HepG2 (cell line): ENCODE results near the gene SLIT3. TPM values are rescaled to one million over a fixed set of nuclear protein-coding genes. Genes with fewer than 3 reads are reported as not detected.

Experiments used
- ATAC-seq: fragments of 200-7000 bp; cut with Tn5 transposase; 3 replicates; pipeline ENCODE4 v1.9.1; 2020; ENCODE audit warnings: mild to moderate bottlenecking, moderate library complexity
- BruUV-seq: library from RNA; stranded (reverse); fragments of 400-500 nt; replicated peaks from 2 replicates; lab custom pipeline; 2021; lab: Mats Ljungman, UMichigan
- CTCF ChIA-PET: fragments of 300-600 bp; formaldehyde crosslinking; extraction: SDS; loops from one replicate; lab custom pipeline; 2021; ENCODE audit warnings: low total read pairs, inconsistent platforms, low intra/inter-chr PET ratio; lab: Yijun Ruan, JAX
- POLR2A ChIA-PET: fragments of 350-600 bp; sonication (Branson Sonifier 250); formaldehyde crosslinking; loops from one replicate; lab custom pipeline; 2020; ENCODE audit warnings: antibody characterized with exemption, inconsistent platforms; lab: Yijun Ruan, JAX
- DNase-seq: peaks from one replicate; pipeline ENCODE4 v3.0.0-alpha.2; 2015; ENCODE audit warnings: low spot score
- FAIRE-seq: peaks from 3 replicates; lab custom pipeline; 2011; peaks lifted over from hg19 to GRCh38; lab: Jason Lieb, UNC
- H2AFZ ChIP-seq: one replicate; pipeline ENCODE4 v1.6.1; 2011; ENCODE audit warnings: low read length, inconsistent platforms
- H3K27ac ChIP-seq: fragments of 300-600 bp; 3 replicates; pipeline ENCODE4 v1.8.0; 2011; ENCODE audit warnings: mixed run types, mild to moderate bottlenecking, mixed read lengths, low read length, inconsistent platforms; ENCODE audit not compliant: insufficient read depth; ENCODE audit errors: extremely low read length
- H3K27me3 ChIP-seq, 2 experiments: fragments of 200-600 bp in 1 of 2; 2 replicates in 1 of 2; 3 replicates in 1 of 2; pipeline versions ENCODE4 v1.6.0 to v1.8.0; 2011; ENCODE audit warnings: low read length in 2 of 2, mild to moderate bottlenecking in 2 of 2, moderate library complexity in 2 of 2, inconsistent platforms in 1 of 2; ENCODE audit not compliant: insufficient read depth in 2 of 2, control insufficient read depth in 1 of 2
- H3K36me3 ChIP-seq, 2 experiments: fragments of 200-600 bp in 1 of 2; replicated peaks in 1 of 2; 2 replicates in 1 of 2; 3 replicates in 1 of 2; pipeline versions ENCODE4 v1.5.1 to v1.8.0; 2011; ENCODE audit warnings: low read length in 2 of 2, inconsistent platforms in 1 of 2; ENCODE audit not compliant: insufficient read depth in 2 of 2, control insufficient read depth in 1 of 2
- H3K4me1 ChIP-seq: 2 replicates; pipeline ENCODE4 v1.5.1; 2012; ENCODE audit warnings: low read length, inconsistent platforms; ENCODE audit not compliant: insufficient read depth
- H3K4me2 ChIP-seq: 2 replicates; pipeline ENCODE4 v1.6.0; 2011; ENCODE audit warnings: low read depth, low read length, inconsistent platforms
- H3K4me3 ChIP-seq, 3 experiments: fragments of 200-600 bp in 1 of 3; sonication (generic), shearing (Covaris generic) in 1 of 3; replicated peaks in 1 of 3; 2 replicates each; pipeline ENCODE4 v1.5.1; 2011 to 2016; ENCODE audit warnings: low read length in 3 of 3, inconsistent platforms in 2 of 3, low read depth in 2 of 3, mild to moderate bottlenecking in 2 of 3, control low read depth in 1 of 3, mixed read lengths in 1 of 3; ENCODE audit not compliant: insufficient read depth in 1 of 3
- H3K79me2 ChIP-seq: one replicate; pipeline ENCODE4 v1.6.1; 2011; ENCODE audit warnings: low read length, inconsistent platforms; ENCODE audit not compliant: insufficient read depth
- H3K9ac ChIP-seq: 2 replicates; pipeline ENCODE4 v1.6.0; 2011; ENCODE audit warnings: mild to moderate bottlenecking, low read depth, low read length, inconsistent platforms; ENCODE audit not compliant: insufficient read depth
- H3K9me3 ChIP-seq: 2 replicates; pipeline ENCODE4 v1.5.1; 2012; ENCODE audit warnings: mild to moderate bottlenecking, low read length
- H4K20me1 ChIP-seq: 2 replicates; pipeline ENCODE4 v1.6.0; 2011; ENCODE audit warnings: inconsistent platforms, mild to moderate bottlenecking, low read length, moderate library complexity; ENCODE audit not compliant: insufficient read depth
- AKAP8 ChIP-seq: sonication (generic); formaldehyde crosslinking; IDR thresholded peaks from 2 replicates; pipeline ENCODE4 v1.5.1; 2020; ENCODE audit warnings: mild to moderate bottlenecking, missing genetic modification reagents
- ARID2 ChIP-seq: sonication (generic); formaldehyde crosslinking; IDR thresholded peaks from 2 replicates; pipeline ENCODE4 v1.8.1; 2022; ENCODE audit warnings: mild to moderate bottlenecking, missing genetic modification reagents, borderline replicate concordance
- GABPB1 ChIP-seq: IDR thresholded peaks from 2 replicates; pipeline ENCODE4 v1.6.1; 2016; ENCODE audit warnings: mild to moderate bottlenecking, missing genetic modification reagents, moderate library complexity, missing compliant biosample characterization
- MXD4 ChIP-seq: IDR thresholded peaks from 2 replicates; pipeline ENCODE4 v1.6.1; 2016; ENCODE audit warnings: mild to moderate bottlenecking, missing biosample characterization, missing genetic modification reagents
- NFYC ChIP-seq: IDR thresholded peaks from 2 replicates; pipeline ENCODE4 v1.6.1; 2016; ENCODE audit warnings: missing genetic modification reagents, missing compliant biosample characterization
- NRL ChIP-seq: sonication (generic); formaldehyde crosslinking; IDR thresholded peaks from 2 replicates; pipeline ENCODE4 v1.5.0; 2020; ENCODE audit warnings: missing genetic modification reagents, mild to moderate bottlenecking, moderate library complexity, borderline replicate concordance
- RFX3 ChIP-seq: IDR thresholded peaks from 2 replicates; pipeline ENCODE4 v1.6.1; 2016; ENCODE audit warnings: missing biosample characterization, missing genetic modification reagents
- ZBTB42 ChIP-seq: sonication (generic); formaldehyde crosslinking; IDR thresholded peaks from 2 replicates; pipeline ENCODE4 v1.5.0; 2020; ENCODE audit warnings: mild to moderate bottlenecking, missing genetic modification reagents
- ZMYM2 ChIP-seq: sonication (generic); formaldehyde crosslinking; IDR thresholded peaks from 2 replicates; pipeline ENCODE4 v1.8.0; 2022; ENCODE audit warnings: mild to moderate bottlenecking, missing genetic modification reagents
- ZNF264 ChIP-seq: sonication (generic); formaldehyde crosslinking; IDR thresholded peaks from 2 replicates; pipeline ENCODE4 v1.4.0; 2020; ENCODE audit warnings: missing genetic modification reagents
- ZNF530 ChIP-seq: sonication (generic); formaldehyde crosslinking; IDR thresholded peaks from 2 replicates; pipeline ENCODE4 v1.5.0; 2020; ENCODE audit warnings: low read depth, mild to moderate bottlenecking, missing genetic modification reagents
- ZNF557 ChIP-seq: sonication (generic); formaldehyde crosslinking; IDR thresholded peaks from 2 replicates; pipeline ENCODE4 v1.4.0; 2020; ENCODE audit warnings: missing genetic modification reagents
- WGBS: methylation state at CpG from one replicate; pipeline ENCODE4 v1.1.6; 2017; ENCODE audit warnings: low lambda C conversion rate; 5-methylcytosine and 5-hydroxymethylcytosine counted together
- in situ Hi-C: cut with HindIII; loops from 2 replicates; pipeline ENCODE4 v1.10.0; 2017; ENCODE audit warnings: low pct_unique_long_range_greater_than_20kb; ENCODE audit not compliant: extremely low pct_ligation_motif_present
- intact Hi-C: fragments of 100-400 bp; cut with micrococcal nuclease; formaldehyde crosslinking; loops from one replicate; pipeline ENCODE4 v1.10.0; 2022; ENCODE audit not compliant: unreplicated experiment
- polyA plus RNA-seq, 8 experiments: library from polyadenylated mRNA; depleted of rRNA in 3 of 8; stranded (reverse) in 7 of 8; unstranded in 1 of 8; fragments of >200 nt; fragmentation: Illumina TruSeq in 4 of 8; extraction: Trizol in 4 of 8; gene quantifications; 2 replicates each; pipeline versions ENCODE4 v1.2.1 to v1.2.3, GENCODE V29; 2011 to 2016; ENCODE audit warnings: low read depth in 4 of 8, missing spikeins in 1 of 8, mixed read lengths in 1 of 8; ENCODE audit not compliant: insufficient read depth in 1 of 8
- total RNA-seq, 5 experiments: library from RNA; depleted of rRNA; stranded (reverse); fragments of >200 nt; fragmentation: Illumina TruSeq; extraction: Trizol; gene quantifications; 2 replicates each; pipeline ENCODE4 v1.2.3, GENCODE V29; 2016; ENCODE audit warnings: low read depth in 1 of 5
- TF ChIP-seq, protein P1 (sequence below): sonication (generic); formaldehyde crosslinking; IDR thresholded peaks from 2 replicates; pipeline ENCODE4 v1.5.0; 2020; ENCODE audit warnings: missing genetic modification reagents, mild to moderate bottlenecking, borderline replicate concordance
- TF ChIP-seq, protein P2 (sequence below): sonication (generic); formaldehyde crosslinking; IDR thresholded peaks from 2 replicates; pipeline ENCODE4 v1.4.0; 2020; ENCODE audit warnings: missing genetic modification reagents, mild to moderate bottlenecking, borderline replicate concordance
- TF ChIP-seq, protein P3 (sequence below): sonication (generic); formaldehyde crosslinking; IDR thresholded peaks from 2 replicates; pipeline ENCODE4 v1.5.0; 2020; ENCODE audit warnings: mild to moderate bottlenecking, missing genetic modification reagents, borderline replicate concordance

The SLIT3 gene
- total and polyA plus RNA-seq, 2 of the 13 experiments (the other 11 are each of a cell fraction or from before 2014, with no cell fraction given): not detected

DNA sequence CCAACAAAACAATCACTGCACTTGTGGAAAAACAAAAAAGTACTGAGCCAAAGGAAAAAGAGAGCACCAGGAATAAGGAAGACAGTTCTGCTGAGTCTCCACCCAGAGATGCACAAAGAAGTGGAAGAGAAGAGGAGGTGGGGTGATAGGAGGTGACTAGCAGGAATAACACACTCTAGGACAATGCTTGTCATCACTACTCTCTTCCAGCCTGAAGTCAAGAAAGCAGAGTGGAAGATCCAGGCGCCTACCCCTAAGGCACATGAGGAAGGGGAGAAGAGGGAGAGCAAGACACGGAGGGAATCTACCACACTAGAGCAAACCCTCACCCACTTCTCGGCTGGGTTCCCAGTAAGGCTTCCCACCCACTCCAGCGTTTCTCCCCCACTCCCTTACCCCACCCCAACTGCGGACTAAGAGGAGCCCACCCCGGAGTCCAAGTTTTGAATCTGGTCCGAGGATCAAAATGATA lies 1.7 kb downstream of the SLIT3 start:
- Histone ChIP-seq H4K20me1 (no peaks in the 10 kb centered on the region), H3K79me2 (no peaks in the 10 kb centered on the region), H3K4me2 (no peak overlapping the region), H2AFZ (no peak overlapping the region), H3K4me1 (no peaks in the 10 kb centered on the region), H3K4me3 (no peak overlapping the region), H3K9me3 (no peaks in the 10 kb centered on the region), H3K9ac (no peak overlapping the region), H3K27me3 (peaks cover 2 to 23% of the 10 kb centered on the region in 2 experiments; a peak in 4 of 5 replicates), H3K36me3 (no peaks in the 10 kb centered on the region), H3K27ac (no peak overlapping the region)
- in situ Hi-C loops: no loop called here
- ATAC-seq (no peak), FAIRE-seq (no peak), DNase-seq (no peak)
- intact Hi-C loops: loop anchor here (5.0 kb wide), 1 partner anchor 297 kb away; no protein-coding TSS in a partner anchor
- WGBS: 2% methylated on average over 6 of the region's 7 CpGs
- no TSS peak for BruUV-seq
- ChIA-PET CTCF (interaction anchor here (1.3 kb wide), 1 partner anchor 312 kb away, joined by 3 read pairs; no protein-coding TSS in a partner anchor), POLR2A (no interaction called here)
- no peak for TF ChIP-seq ZMYM2 (CRISPR knock-in tag)
- no peak for TF ChIP-seq ZBTB42 (CRISPR knock-in tag)
- TF ChIP-seq ZNF530: no peak
- TF ChIP-seq, protein P1, sequence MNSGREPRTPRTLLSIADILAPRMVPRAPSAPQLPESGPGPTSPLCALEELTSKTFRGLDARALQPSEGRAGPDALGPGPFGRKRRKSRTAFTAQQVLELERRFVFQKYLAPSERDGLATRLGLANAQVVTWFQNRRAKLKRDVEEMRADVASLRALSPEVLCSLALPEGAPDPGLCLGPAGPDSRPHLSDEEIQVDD (CRISPR knock-in tag): no peak
- TF ChIP-seq ZNF557 (CRISPR knock-in tag): no peak
- TF ChIP-seq MXD4: no peak
- TF ChIP-seq ZNF264 (CRISPR knock-in tag): no peak
- no peak for TF ChIP-seq GABPB1 (CRISPR knock-in tag)
- TF ChIP-seq AKAP8 (CRISPR knock-in tag): no peak
- no peak for TF ChIP-seq NFYC (CRISPR knock-in tag)
- TF ChIP-seq, protein P2, sequence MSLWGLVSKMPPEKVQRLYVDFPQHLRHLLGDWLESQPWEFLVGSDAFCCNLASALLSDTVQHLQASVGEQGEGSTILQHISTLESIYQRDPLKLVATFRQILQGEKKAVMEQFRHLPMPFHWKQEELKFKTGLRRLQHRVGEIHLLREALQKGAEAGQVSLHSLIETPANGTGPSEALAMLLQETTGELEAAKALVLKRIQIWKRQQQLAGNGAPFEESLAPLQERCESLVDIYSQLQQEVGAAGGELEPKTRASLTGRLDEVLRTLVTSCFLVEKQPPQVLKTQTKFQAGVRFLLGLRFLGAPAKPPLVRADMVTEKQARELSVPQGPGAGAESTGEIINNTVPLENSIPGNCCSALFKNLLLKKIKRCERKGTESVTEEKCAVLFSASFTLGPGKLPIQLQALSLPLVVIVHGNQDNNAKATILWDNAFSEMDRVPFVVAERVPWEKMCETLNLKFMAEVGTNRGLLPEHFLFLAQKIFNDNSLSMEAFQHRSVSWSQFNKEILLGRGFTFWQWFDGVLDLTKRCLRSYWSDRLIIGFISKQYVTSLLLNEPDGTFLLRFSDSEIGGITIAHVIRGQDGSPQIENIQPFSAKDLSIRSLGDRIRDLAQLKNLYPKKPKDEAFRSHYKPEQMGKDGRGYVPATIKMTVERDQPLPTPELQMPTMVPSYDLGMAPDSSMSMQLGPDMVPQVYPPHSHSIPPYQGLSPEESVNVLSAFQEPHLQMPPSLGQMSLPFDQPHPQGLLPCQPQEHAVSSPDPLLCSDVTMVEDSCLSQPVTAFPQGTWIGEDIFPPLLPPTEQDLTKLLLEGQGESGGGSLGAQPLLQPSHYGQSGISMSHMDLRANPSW (CRISPR knock-in tag): no peak
- no peak for TF ChIP-seq NRL (CRISPR knock-in tag)
- TF ChIP-seq, protein P3, sequence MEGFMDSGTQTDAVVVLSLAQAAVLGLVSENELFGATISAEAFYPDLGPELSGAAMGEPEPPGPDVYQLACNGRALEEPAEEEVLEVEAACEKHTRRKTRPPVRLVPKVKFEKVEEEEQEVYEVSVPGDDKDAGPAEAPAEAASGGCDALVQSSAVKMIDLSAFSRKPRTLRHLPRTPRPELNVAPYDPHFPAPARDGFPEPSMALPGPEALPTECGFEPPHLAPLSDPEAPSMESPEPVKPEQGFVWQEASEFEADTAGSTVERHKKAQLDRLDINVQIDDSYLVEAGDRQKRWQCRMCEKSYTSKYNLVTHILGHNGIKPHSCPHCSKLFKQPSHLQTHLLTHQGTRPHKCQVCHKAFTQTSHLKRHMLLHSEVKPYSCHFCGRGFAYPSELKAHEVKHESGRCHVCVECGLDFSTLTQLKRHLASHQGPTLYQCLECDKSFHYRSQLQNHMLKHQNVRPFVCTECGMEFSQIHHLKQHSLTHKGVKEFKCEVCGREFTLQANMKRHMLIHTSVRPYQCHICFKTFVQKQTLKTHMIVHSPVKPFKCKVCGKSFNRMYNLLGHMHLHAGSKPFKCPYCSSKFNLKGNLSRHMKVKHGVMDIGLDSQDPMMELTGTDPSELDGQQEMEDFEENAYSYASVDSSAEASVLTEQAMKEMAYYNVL (CRISPR knock-in tag): no peak
- TF ChIP-seq RFX3 (CRISPR knock-in tag): no peak
- TF ChIP-seq ARID2 (CRISPR knock-in tag): no peak
